MG63 (cell line): ENCODE data around the gene TNFAIP8L1. TPM values are rescaled to one million over a fixed set of nuclear protein-coding genes. Genes with fewer than 3 reads are reported as not detected.

Experiments
- DNase-seq: peaks from one replicate; pipeline ENCODE4 v3.0.0-alpha.2; 2020
- H3K27me3 ChIP-seq: fragments of 250-450 bp; sonication (Bioruptor Pico); 2 replicates; pipeline ENCODE4 v1.5.1; 2020; ENCODE audit warnings: mild to moderate bottlenecking, moderate library complexity
- H3K36me3 ChIP-seq: fragments of 250-450 bp; sonication (Bioruptor Pico); 2 replicates; pipeline ENCODE4 v1.5.1; 2020; ENCODE audit warnings: mild to moderate bottlenecking, moderate library complexity
- H3K4me3 ChIP-seq: fragments of 250-450 bp; sonication (Bioruptor Pico); 2 replicates; pipeline ENCODE4 v1.5.1; 2020; ENCODE audit warnings: mild to moderate bottlenecking, moderate library complexity
- H3K9me3 ChIP-seq: fragments of 250-450 bp; sonication (Bioruptor Pico); 2 replicates; pipeline ENCODE4 v1.5.1; 2020; ENCODE audit warnings: mild to moderate bottlenecking, moderate library complexity
- total RNA-seq: library from RNA; depleted of rRNA; stranded (reverse); fragments of >200 nt; shearing (Covaris generic); gene quantifications from 2 replicates; pipeline ENCODE4 v1.2.3, GENCODE V29; 2014; ENCODE audit warnings: low replicate concordance; rRNA removed

Gene TNFAIP8L1
- total RNA-seq, 1 experiment from 2014 or later: 1.5 TPM

DNA sequence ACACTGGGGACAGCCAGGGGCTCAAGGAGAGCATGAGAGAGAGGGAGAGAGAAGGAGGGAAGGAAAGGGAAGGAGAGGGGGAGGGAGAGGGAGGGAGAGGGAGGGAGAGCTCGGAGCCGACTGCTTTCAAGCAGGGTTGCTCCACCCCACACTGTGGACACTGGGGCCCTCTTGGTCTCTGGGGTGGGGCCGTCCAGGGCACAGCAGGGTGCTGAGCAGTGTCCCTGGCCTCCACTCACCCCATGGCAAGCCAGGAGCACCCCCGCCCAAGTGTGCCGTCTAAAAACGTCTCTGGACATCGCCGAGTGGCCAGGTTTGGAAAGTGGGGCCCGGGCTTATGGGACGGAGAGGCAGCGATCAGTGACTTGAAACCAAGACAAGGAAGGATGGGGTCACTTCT is 63.4 kb downstream of the TNFAIP8L1 start:
- Histone ChIP-seq H3K4me3 (no peak overlapping the region), H3K9me3 (no peaks in the 10 kb centered on the region), H3K36me3 (peaks cover 8% of the 10 kb centered on the region; the same call in 1 of the 2 replicates), H3K27me3 (no peaks in the 10 kb centered on the region)
- no peak for DNase-seq

DNA sequence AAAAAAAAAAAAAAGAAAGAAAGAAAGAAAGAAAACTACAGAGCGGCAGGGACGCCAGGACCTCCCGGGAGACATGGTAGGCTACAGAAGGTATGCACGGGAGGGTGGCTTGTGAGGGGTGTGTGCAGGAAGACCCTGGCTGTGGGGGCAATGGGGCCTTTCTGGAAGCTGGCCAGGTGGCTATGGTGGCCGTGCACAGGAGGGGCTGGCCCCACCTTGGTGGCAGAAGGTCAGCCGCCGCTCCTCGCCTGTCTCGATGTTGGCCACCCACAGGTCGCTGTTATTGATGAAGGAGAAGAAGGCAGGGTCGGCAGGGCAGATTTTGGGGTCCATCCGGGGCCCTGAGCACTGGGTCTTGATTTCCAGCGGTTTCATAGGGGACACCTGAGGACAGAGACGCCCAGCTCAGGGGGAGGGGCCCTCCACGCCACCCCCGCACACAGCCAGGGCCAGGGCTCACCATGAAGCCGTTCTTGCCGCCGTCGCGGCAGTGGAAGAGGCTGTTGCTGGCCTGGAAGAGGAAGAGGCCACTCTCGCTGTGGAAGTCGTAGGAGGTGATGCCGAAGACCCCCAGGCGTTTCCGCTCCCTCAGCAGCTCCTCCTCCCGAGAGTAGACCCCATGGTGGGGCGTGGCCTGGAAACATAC is 64.5 kb downstream of the TNFAIP8L1 start:
- no peaks in the 10 kb centered on the region for H3K9me3 ChIP-seq
- H3K4me3 ChIP-seq: no peak overlapping the region
- DNase-seq: no peak
- H3K27me3 ChIP-seq: no peaks in the 10 kb centered on the region
- H3K36me3 ChIP-seq: peaks cover 18% of the 10 kb centered on the region; the same call in 1 of the 2 replicates

DNA sequence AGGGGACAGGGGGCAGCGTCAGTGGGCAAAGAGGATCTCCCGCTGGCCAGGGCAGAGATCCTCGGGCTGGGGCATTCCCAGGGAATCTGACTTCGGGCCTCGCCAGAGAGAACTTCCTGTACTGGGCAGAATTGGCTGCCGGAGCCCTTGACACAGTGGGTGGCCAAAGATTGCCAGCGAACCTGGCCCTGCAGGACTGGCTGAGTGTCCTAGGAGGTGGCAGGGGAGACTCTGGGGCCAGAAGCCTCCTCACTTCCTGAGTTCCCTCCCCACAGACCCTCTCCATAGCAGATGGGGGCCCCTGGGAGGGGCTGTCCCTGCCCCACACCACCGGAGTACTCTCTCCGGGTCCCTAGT is 65.0 kb downstream of the TNFAIP8L1 start:
- no peak overlapping the region for H3K4me3 ChIP-seq
- no peaks in the 10 kb centered on the region for H3K9me3 ChIP-seq
- peaks cover 19% of the 10 kb centered on the region; the same call in 1 of the 2 replicates for H3K36me3 ChIP-seq
- H3K27me3 ChIP-seq: no peaks in the 10 kb centered on the region
- DNase-seq: peak; percentile 29

Other genes starting within 250 kb of the TNFAIP8L1 start
- 50.5 and 76.0 TPM in 2 replicates for gene SH3GL1, start 239.0 kb upstream of the TNFAIP8L1 start, total RNA-seq
- 24.1 and 24.7 TPM in 2 replicates for gene CHAF1A, start 236.9 kb upstream of the TNFAIP8L1 start, total RNA-seq
- 58.0 and 107 TPM in 2 replicates for gene UBXN6, start 181.7 kb upstream of the TNFAIP8L1 start, total RNA-seq
- gene HDGFL2, start 167.2 kb upstream of the TNFAIP8L1 start, total RNA-seq: 19.5 and 29.8 TPM in 2 replicates
- not detected in 2 replicates for gene PLIN4, start 121.0 kb upstream of the TNFAIP8L1 start, total RNA-seq
- not detected in 2 replicates for gene PLIN5, start 104.3 kb upstream of the TNFAIP8L1 start, total RNA-seq
- not detected in 2 replicates for gene LRG1, start 99.5 kb upstream of the TNFAIP8L1 start, total RNA-seq
- 4.5 and 5.7 TPM in 2 replicates for gene SEMA6B, start 79.8 kb upstream of the TNFAIP8L1 start, total RNA-seq
- 161 and 252 TPM in 2 replicates for gene MYDGF, start 30.8 kb downstream of the TNFAIP8L1 start, total RNA-seq
- 16.1 and 17.0 TPM in 2 replicates for gene DPP9, start 84.3 kb downstream of the TNFAIP8L1 start, total RNA-seq
- gene FEM1A, start 152.2 kb downstream of the TNFAIP8L1 start, total RNA-seq: 7.2 and 9.2 TPM in 2 replicates
- gene TICAM1, start 192.2 kb downstream of the TNFAIP8L1 start, total RNA-seq: 0.59 and 3.2 TPM in 2 replicates
- gene PLIN3, start 228.2 kb downstream of the TNFAIP8L1 start, total RNA-seq: 140 and 291 TPM in 2 replicates